ENCODE results near the gene AKR1B15. TPM values are rescaled to one million over a fixed set of nuclear protein-coding genes. Genes with fewer than 3 reads are reported as not detected.

Gene AKR1B15
- total RNA-seq, 1 experiment from 2014 or later: not detected

GRCh38 chr7:134530460-134530859 lies 18.4 kb upstream of the AKR1B15 start:
- no peak for TF ChIP-seq CTCF (IDR thresholded peaks at IDR 0.05; ENCODE audit: insufficient read depth in 1 of 2, low read depth in 1 of 2, low read length in 1 of 2, severe bottlenecking in 1 of 2, unreplicated experiment in 1 of 2)
- no peaks in the 10 kb centered on the region for H3K9me3 ChIP-seq
- no peak overlapping the region for H3K4me3 Mint-ChIP-seq (ENCODE audit: unreplicated experiment)
- H3K36me3 Mint-ChIP-seq (ENCODE audit: insufficient read depth, unreplicated experiment): no peaks in the 10 kb centered on the region
- CTCF ChIA-PET: no interaction called here
- intact Hi-C loops (cut with micrococcal nuclease; ENCODE audit: unreplicated experiment): no loop called here
- DNase-seq: no peak
- H3K9me3 Mint-ChIP-seq (ENCODE audit: unreplicated experiment): no peaks in the 10 kb centered on the region
- H3K27ac Mint-ChIP-seq (ENCODE audit: unreplicated experiment): no peak overlapping the region
- H3K4me3 ChIP-seq (ENCODE audit: low read depth, low read length): no peak overlapping the region
- H3K27me3 Mint-ChIP-seq (ENCODE audit: insufficient read depth, unreplicated experiment): no peaks in the 10 kb centered on the region
- 0 out of 2 replicates have a peak, but pooled peaks cover 3% of the 10 kb centered on the region for H3K4me1 ChIP-seq
- POLR2A ChIA-PET: no interaction called here
- no peaks in the 10 kb centered on the region for H3K27me3 ChIP-seq (replicated peaks; ENCODE audit: control insufficient read depth, insufficient read depth, low read length)
- peaks cover 7% of the 10 kb centered on the region for H3K4me1 Mint-ChIP-seq (ENCODE audit: low read depth, unreplicated experiment)
- H3K36me3 ChIP-seq (ENCODE audit: control insufficient read depth, insufficient read depth, low read length): no peaks in the 10 kb centered on the region
- BruUV-seq (replicated peaks): no TSS peak

- Mint-ChIP-seq H3K4me3 (ENCODE audit: unreplicated experiment) (no peak overlapping the region), H3K4me1 (ENCODE audit: low read depth, unreplicated experiment) (no peaks in the 10 kb centered on the region), H3K36me3 (ENCODE audit: insufficient read depth, unreplicated experiment) (no peaks in the 10 kb centered on the region), H3K27me3 (ENCODE audit: insufficient read depth, unreplicated experiment) (no peaks in the 10 kb centered on the region), H3K27ac (ENCODE audit: unreplicated experiment) (no peak overlapping the region), H3K9me3 (ENCODE audit: unreplicated experiment) (no peaks in the 10 kb centered on the region)
- intact Hi-C loops (cut with micrococcal nuclease; ENCODE audit: unreplicated experiment): no loop called here
- Histone ChIP-seq H3K9me3 (no peaks in the 10 kb centered on the region), H3K27me3 (replicated peaks; ENCODE audit: control insufficient read depth, insufficient read depth, low read length) (no peaks in the 10 kb centered on the region), H3K4me3 (ENCODE audit: low read depth, low read length) (no peak overlapping the region), H3K4me1 (0 out of 2 replicates have a peak, but pooled peaks cover 3% of the 10 kb centered on the region), H3K36me3 (ENCODE audit: control insufficient read depth, insufficient read depth, low read length) (no peaks in the 10 kb centered on the region)
- ChIA-PET CTCF (no interaction called here), POLR2A (no interaction called here)
- no peak for TF ChIP-seq CTCF (IDR thresholded peaks at IDR 0.05; ENCODE audit: insufficient read depth in 1 of 2, low read depth in 1 of 2, low read length in 1 of 2, severe bottlenecking in 1 of 2, unreplicated experiment in 1 of 2)
- no TSS peak for BruUV-seq (replicated peaks)
- no peak for DNase-seq
These were observed 16.5 kb upstream of the AKR1B15 start for GRCh38 chr7:134532180-134532953.

- CTCF ChIA-PET: no interaction called here
- H3K36me3 ChIP-seq (ENCODE audit: control insufficient read depth, insufficient read depth, low read length): no peaks in the 10 kb centered on the region
- no peaks in the 10 kb centered on the region for H3K27me3 Mint-ChIP-seq (ENCODE audit: insufficient read depth, unreplicated experiment)
- H3K4me3 ChIP-seq (ENCODE audit: low read depth, low read length): no peak overlapping the region
- TF ChIP-seq CTCF (IDR thresholded peaks at IDR 0.05; ENCODE audit: insufficient read depth in 1 of 2, low read depth in 1 of 2, low read length in 1 of 2, severe bottlenecking in 1 of 2, unreplicated experiment in 1 of 2): no peak
- no peaks in the 10 kb centered on the region for H3K9me3 ChIP-seq
- POLR2A ChIA-PET: no interaction called here
- H3K9me3 Mint-ChIP-seq (ENCODE audit: unreplicated experiment): no peaks in the 10 kb centered on the region
- no TSS peak for BruUV-seq (replicated peaks)
- H3K27me3 ChIP-seq (replicated peaks; ENCODE audit: control insufficient read depth, insufficient read depth, low read length): no peaks in the 10 kb centered on the region
- H3K36me3 Mint-ChIP-seq (ENCODE audit: insufficient read depth, unreplicated experiment): no peaks in the 10 kb centered on the region
- intact Hi-C loops (cut with micrococcal nuclease; ENCODE audit: unreplicated experiment): no loop called here
- H3K4me1 ChIP-seq: 0 out of 2 replicates have a peak, but pooled peaks cover 3% of the 10 kb centered on the region
- no peaks in the 10 kb centered on the region for H3K4me1 Mint-ChIP-seq (ENCODE audit: low read depth, unreplicated experiment)
- no peak for DNase-seq
- no peak overlapping the region for H3K4me3 Mint-ChIP-seq (ENCODE audit: unreplicated experiment)
- no peak overlapping the region for H3K27ac Mint-ChIP-seq (ENCODE audit: unreplicated experiment)
These were observed 16.0 kb upstream of the AKR1B15 start for GRCh38 chr7:134532954-134533218.

All from Caco-2 (cell line).